Esophagus muscularis mucosa (tissue), 4 donors: ENCODE data around the gene PHLPP1. TPM values are rescaled to one million over a fixed set of nuclear protein-coding genes. Genes with fewer than 3 reads are reported as not detected.

Experiments
- DNase-seq: peaks from one replicate; pipeline ENCODE4 v3.0.0-alpha.2; 2017; ENCODE audit errors: extremely low spot score
- H3K27ac ChIP-seq, 4 donors: fragments of 200-600 bp; sonication (generic); replicated peaks in 1 of 4; 1 replicate in 3 of 4; 2 replicates in 1 of 4; pipeline ENCODE4 v1.5.1; 2016 to 2019; ENCODE audit warnings: mild to moderate bottlenecking in 1 of 4
- H3K27me3 ChIP-seq, 4 donors: fragments of 200-600 bp; sonication (generic); one replicate each; pipeline versions ENCODE4 v1.5.1 to v1.6.0; 2016 to 2019
- H3K36me3 ChIP-seq, 4 donors: fragments of 200-600 bp; sonication (generic); one replicate each; pipeline ENCODE4 v1.5.1; 2016 to 2019
- H3K4me1 ChIP-seq, 4 donors: fragments of 200-600 bp; sonication (generic); one replicate each; pipeline ENCODE4 v1.5.1; 2016 to 2019
- H3K4me3 ChIP-seq, 4 donors: fragments of 200-600 bp; sonication (generic); 1 replicate in 2 of 4; 2 replicates in 2 of 4; pipeline ENCODE4 v1.5.1; 2016 to 2019; ENCODE audit warnings: mild to moderate bottlenecking in 4 of 4, moderate library complexity in 1 of 4
- H3K9me3 ChIP-seq, 4 donors: fragments of 200-600 bp; sonication (generic); 1 replicate in 3 of 4; 2 replicates in 1 of 4; pipeline ENCODE4 v1.5.1; 2016 to 2019
- CTCF ChIP-seq, 3 experiments: fragments of 200-600 bp in 2 of 3; fragments of 450-650 bp in 1 of 3; sonication (generic) in 2 of 3; IDR thresholded peaks; one replicate each; pipeline ENCODE4 v1.5.1; 2017 to 2019; ENCODE audit warnings: antibody characterized with exemption in 3 of 3, mild to moderate bottlenecking in 2 of 3, moderate library complexity in 1 of 3
- EP300 ChIP-seq: sonication (generic); formaldehyde crosslinking; IDR thresholded peaks from one replicate; pipeline ENCODE4 v1.6.1; 2017; ENCODE audit warnings: antibody characterized with exemption
- POLR2A ChIP-seq: fragments of 450-650 bp; IDR thresholded peaks from one replicate; pipeline ENCODE4 v1.6.1; 2017; ENCODE audit warnings: antibody characterized with exemption, moderate library complexity, mild to moderate bottlenecking, low read depth
- POLR2AphosphoS5 ChIP-seq, 2 donors: sonication (generic); formaldehyde crosslinking; IDR thresholded peaks; one replicate each; pipeline ENCODE4 v1.6.1; 2017; ENCODE audit warnings: antibody characterized with exemption in 2 of 2
- WGBS: methylation state at CpG from one replicate; pipeline ENCODE4 v1.1.5; 2018; 5-methylcytosine and 5-hydroxymethylcytosine counted together
- intact Hi-C: fragments of 100-400 bp; cut with DNase I; formaldehyde crosslinking; loops from one replicate; pipeline ENCODE4 v1.15.1; 2023
- total RNA-seq, 4 donors: library from RNA; depleted of rRNA; stranded (reverse); fragments of >200 nt; gene quantifications; one replicate each; pipeline versions ENCODE4 v1.1.0 to v1.2.1, GENCODE V29; 2016

Gene PHLPP1
- total RNA-seq, 4 donors from 2014 or later, result 11.6 to 23.0 (median 17.3) TPM

DNA sequence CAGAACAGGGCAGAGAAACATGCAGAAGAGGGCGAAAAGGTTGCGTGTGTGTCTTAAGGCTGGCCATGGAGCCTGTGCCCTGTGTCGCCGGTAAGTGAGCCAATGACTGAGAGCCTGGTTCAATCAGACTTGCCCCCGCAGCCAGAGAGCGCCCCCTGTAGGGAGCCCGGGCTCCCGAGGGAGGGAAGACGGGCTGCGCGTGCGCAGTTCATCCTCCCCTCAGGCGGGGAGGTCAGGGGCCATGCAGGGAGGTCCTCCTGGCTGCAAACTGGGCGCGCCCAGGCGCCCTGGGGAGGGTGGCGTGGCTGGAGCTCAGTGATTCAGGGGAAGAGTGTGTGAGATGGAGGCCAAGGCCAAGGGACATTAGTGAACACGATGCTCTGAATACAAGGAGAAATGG, 276.6 kb downstream of the PHLPP1 start:
- intact Hi-C loops, result no loop called here
- Histone ChIP-seq H3K9me3 (no peaks in the 10 kb centered on the region), H3K4me1 (peaks cover 0 to 9% (median 2%) of the 10 kb centered on the region in 4 donors), H3K27ac (no peak overlapping the region), H3K36me3 (no peaks in the 10 kb centered on the region), H3K4me3 (no peak overlapping the region), H3K27me3 (no peaks in the 10 kb centered on the region)
- no peak for TF ChIP-seq CTCF (IDR thresholded peaks at IDR 0.05)
- TF ChIP-seq POLR2AphosphoS5 (IDR thresholded peaks at IDR 0.05), result no peak
- TF ChIP-seq EP300, result no peak
- no peak for TF ChIP-seq POLR2A
- 98% methylated on average over 18 of the region's 18 CpGs for WGBS
- no peak for DNase-seq

- DNase-seq, result no peak
- TF ChIP-seq EP300 (no peak), POLR2A (no peak), CTCF (IDR thresholded peaks at IDR 0.05) (no peak), POLR2AphosphoS5 (IDR thresholded peaks at IDR 0.05) (no peak)
- intact Hi-C loops, result no loop called here
- Histone ChIP-seq H3K4me1 (peaks cover 0 to 9% (median 2%) of the 10 kb centered on the region in 4 donors), H3K9me3 (no peaks in the 10 kb centered on the region), H3K27me3 (no peaks in the 10 kb centered on the region), H3K36me3 (no peaks in the 10 kb centered on the region), H3K4me3 (no peak overlapping the region), H3K27ac (no peak overlapping the region)
- 96% methylated on average over 6 of the region's 6 CpGs for WGBS
Observed at GRCh38 chr18:62992877-62993365, 277.6 kb downstream of the PHLPP1 start.

- peaks cover 0 to 17% (median 9%) of the 10 kb centered on the region in 4 donors for H3K4me1 ChIP-seq
- no peaks in the 10 kb centered on the region for H3K27me3 ChIP-seq
- WGBS, result 82% methylated on average over 9 of the region's 9 CpGs
- no peaks in the 10 kb centered on the region for H3K36me3 ChIP-seq
- H3K4me3 ChIP-seq, result no peak overlapping the region
- no peak for TF ChIP-seq POLR2AphosphoS5 (IDR thresholded peaks at IDR 0.05)
- TF ChIP-seq CTCF (IDR thresholded peaks at IDR 0.05), result no peak
- no peak for TF ChIP-seq EP300
- TF ChIP-seq POLR2A, result no peak
- intact Hi-C loops, result no loop called here
- DNase-seq, result peak; percentile 53
- H3K9me3 ChIP-seq, result no peaks in the 10 kb centered on the region
- no peak overlapping the region for H3K27ac ChIP-seq
Observed at GRCh38 chr18:62996566-62996965, 281.2 kb downstream of the PHLPP1 start.

- no peaks in the 10 kb centered on the region for H3K27me3 ChIP-seq
- no peak overlapping the region for H3K27ac ChIP-seq
- H3K4me1 ChIP-seq, result peaks cover 0 to 17% (median 9%) of the 10 kb centered on the region in 4 donors
- no peak overlapping the region for H3K4me3 ChIP-seq
- DNase-seq, result peak; percentile 17
- no peaks in the 10 kb centered on the region for H3K36me3 ChIP-seq
- intact Hi-C loops, result no loop called here
- TF ChIP-seq POLR2A (no peak), POLR2AphosphoS5 (IDR thresholded peaks at IDR 0.05) (no peak), EP300 (no peak), CTCF (IDR thresholded peaks at IDR 0.05) (no peak)
- no peaks in the 10 kb centered on the region for H3K9me3 ChIP-seq
- WGBS, result 53% methylated on average over 4 of the region's 4 CpGs
Observed at GRCh38 chr18:62997076-62997475, 281.7 kb downstream of the PHLPP1 start.

GRCh38 chr18:62998443-62998842, 283.1 kb downstream of the PHLPP1 start:
- Histone ChIP-seq H3K9me3 (no peaks in the 10 kb centered on the region), H3K27me3 (no peaks in the 10 kb centered on the region), H3K4me3 (no peak overlapping the region), H3K27ac (no peak overlapping the region), H3K36me3 (no peaks in the 10 kb centered on the region), H3K4me1 (peaks cover 0 to 17% (median 9%) of the 10 kb centered on the region in 4 donors)
- no peak for TF ChIP-seq POLR2A
- no peak for TF ChIP-seq CTCF (IDR thresholded peaks at IDR 0.05)
- no peak for TF ChIP-seq EP300
- TF ChIP-seq POLR2AphosphoS5 (IDR thresholded peaks at IDR 0.05), result no peak
- DNase-seq, result peak; percentile 89
- 94% methylated on average over 7 of the region's 7 CpGs for WGBS
- intact Hi-C loops, result no loop called here
